HG02885 (cell line): Measurements from ENCODE around the gene URB1.
"Not testable (repeated sequence)": the region's sequence is repeated elsewhere in the genome, so short reads cannot be mapped to it uniquely, and the experiment has no call there.

ENCODE experiments used
- ATAC-seq: cut with Tn5 transposase; IDR thresholded peaks from one replicate; pipeline ENCODE4 v1.9.1; 2021; ENCODE audit warnings: mild to moderate bottlenecking; ENCODE audit not compliant: unreplicated experiment, poor library complexity

Gene URB1

GRCh38 chr21:32378956-32379355 is 13.9 kb downstream of the URB1 start:
- ATAC-seq, result no peak

GRCh38 chr21:32377991-32378390 is 14.8 kb downstream of the URB1 start:
- ATAC-seq, result no peak

- no peak for ATAC-seq
Measured at GRCh38 chr21:32377506-32377905, 15.3 kb downstream of the URB1 start.

GRCh38 chr21:32372755-32373154 is 20.1 kb downstream of the URB1 start:
- no peak for ATAC-seq

GRCh38 chr21:32371913-32372314 is 20.9 kb downstream of the URB1 start:
- ATAC-seq, result no peak

GRCh38 chr21:32370998-32371766 is 21.6 kb downstream of the URB1 start:
- no peak for ATAC-seq

GRCh38 chr21:32368961-32369360 is 23.9 kb downstream of the URB1 start:
- ATAC-seq, result not testable (repeated sequence)

- ATAC-seq, result no peak
Measured at GRCh38 chr21:32368386-32368785, 24.4 kb downstream of the URB1 start.

- no peak for ATAC-seq
Measured at GRCh38 chr21:32367158-32367557, 25.7 kb downstream of the URB1 start.

- ATAC-seq, result no peak
Measured at GRCh38 chr21:32366191-32366590, 26.6 kb downstream of the URB1 start.

- ATAC-seq, result no peak
Measured at GRCh38 chr21:32364796-32365195, 28.0 kb downstream of the URB1 start.

GRCh38 chr21:32364387-32364786 is 28.4 kb downstream of the URB1 start:
- ATAC-seq, result no peak

- no peak for ATAC-seq
Measured at GRCh38 chr21:32360401-32360975, 32.3 kb downstream of the URB1 start.

- ATAC-seq, result no peak
Measured at GRCh38 chr21:32359719-32360260, 33.0 kb downstream of the URB1 start.

- ATAC-seq, result no peak
Measured at GRCh38 chr21:32356874-32357395, 35.9 kb downstream of the URB1 start.

- no peak for ATAC-seq
Measured at GRCh38 chr21:32353002-32353711, 39.7 kb downstream of the URB1 start.

GRCh38 chr21:32352526-32352925 is 40.3 kb downstream of the URB1 start:
- ATAC-seq, result no peak

GRCh38 chr21:32351428-32351827 is 41.4 kb downstream of the URB1 start:
- no peak for ATAC-seq

- no peak for ATAC-seq
Measured at GRCh38 chr21:32350981-32351380, 41.8 kb downstream of the URB1 start.

GRCh38 chr21:32350211-32350980 is 42.4 kb downstream of the URB1 start:
- no peak for ATAC-seq
